OCI-LY7 (cell line): ENCODE results near the gene ADAM22. TPM values are rescaled to one million over a fixed set of nuclear protein-coding genes. Genes with fewer than 3 reads are reported as not detected.

Experiments used
- BruUV-seq: library from RNA; stranded (reverse); fragments of 400-500 nt; replicated peaks from 2 replicates; lab custom pipeline; 2021; lab: Mats Ljungman, UMichigan
- CTCF ChIA-PET: fragments of 300-600 bp; sonication (Branson Sonifier 250); formaldehyde crosslinking; loops from one replicate; lab custom pipeline; 2022; ENCODE audit warnings: antibody characterized with exemption; ENCODE audit not compliant: unreplicated experiment; lab: Charles Lee
- POLR2A ChIA-PET: fragments of 300-600 bp; sonication (Branson Sonifier 250); formaldehyde crosslinking; loops from one replicate; lab custom pipeline; 2022; ENCODE audit warnings: antibody characterized with exemption; lab: Charles Lee
- DNase-seq: peaks from one replicate; pipeline ENCODE4 v3.0.0-alpha.2; 2015; ENCODE audit warnings: low spot score
- H2AFZ ChIP-seq: fragments of 200-600 bp; sonication (generic), shearing (Covaris generic); 2 replicates; pipeline ENCODE4 v1.6.1; 2014; ENCODE audit warnings: mild to moderate bottlenecking, antibody characterized with exemption, low read length, moderate library complexity
- H3K27ac ChIP-seq: fragments of 200-600 bp; sonication (generic); 2 replicates; pipeline ENCODE4 v1.5.1; 2014; ENCODE audit warnings: mixed run types, low read depth, mild to moderate bottlenecking, moderate library complexity, low read length, inconsistent platforms; ENCODE audit not compliant: poor library complexity, severe bottlenecking
- H3K36me3 ChIP-seq: fragments of 200-600 bp; sonication (generic); 2 replicates; pipeline ENCODE4 v1.6.1; 2014; ENCODE audit warnings: mild to moderate bottlenecking, antibody characterized with exemption, low read length, moderate library complexity, mixed read lengths; ENCODE audit not compliant: insufficient read depth
- H3K4me1 ChIP-seq: fragments of 200-600 bp; sonication (generic); 2 replicates; pipeline ENCODE4 v1.5.1; 2014; ENCODE audit warnings: mild to moderate bottlenecking, low read length; ENCODE audit not compliant: insufficient read depth, poor library complexity, severe bottlenecking
- H3K4me2 ChIP-seq: fragments of 200-600 bp; sonication (generic); 2 replicates; pipeline ENCODE4 v1.6.1; 2014; ENCODE audit warnings: mild to moderate bottlenecking, low read length
- H3K4me3 ChIP-seq: fragments of 200-600 bp; sonication (generic); 2 replicates; pipeline ENCODE4 v1.5.1; 2014; ENCODE audit warnings: mild to moderate bottlenecking, low read depth, low read length; ENCODE audit not compliant: poor library complexity, severe bottlenecking
- H3K79me2 ChIP-seq: fragments of 200-600 bp; sonication (generic); 2 replicates; pipeline ENCODE4 v1.6.1; 2016; ENCODE audit warnings: low read depth, mild to moderate bottlenecking, low read length, moderate library complexity, mixed read lengths; ENCODE audit not compliant: insufficient read depth
- H3K9me2 ChIP-seq: fragments of 200-600 bp; sonication (generic); 2 replicates; pipeline ENCODE4 v1.6.1; 2016; ENCODE audit warnings: mild to moderate bottlenecking, low read length, mixed read lengths; ENCODE audit not compliant: insufficient read depth
- H3K9me3 ChIP-seq: fragments of 200-600 bp; sonication (generic); 2 replicates; pipeline ENCODE4 v1.6.1; 2014; ENCODE audit warnings: mild to moderate bottlenecking, mixed run types, low read length, mixed read lengths
- H4K20me1 ChIP-seq: fragments of 200-600 bp; sonication (generic); 2 replicates; pipeline ENCODE4 v1.6.1; 2014; ENCODE audit warnings: mild to moderate bottlenecking, antibody characterized with exemption, low read length, moderate library complexity, mixed read lengths; ENCODE audit not compliant: insufficient read depth
- CTCF ChIP-seq: fragments of 200-600 bp; sonication (generic); conservative IDR thresholded peaks from 2 replicates; pipeline ENCODE4 v1.5.1; 2014; ENCODE audit warnings: mild to moderate bottlenecking, antibody characterized with exemption, low read length, moderate library complexity, mixed read lengths
- EZH2phosphoT487 ChIP-seq: fragments of 200-600 bp; sonication (generic); IDR thresholded peaks from 2 replicates; pipeline ENCODE4 v1.6.1; 2018; ENCODE audit warnings: low read depth, borderline replicate concordance, mild to moderate bottlenecking, mixed run types, antibody characterized with exemption, low read length, moderate library complexity, mixed read lengths
- intact Hi-C: fragments of 100-400 bp; cut with micrococcal nuclease; formaldehyde crosslinking; loops from one replicate; pipeline ENCODE4 v1.10.0; 2022; ENCODE audit not compliant: unreplicated experiment
- total RNA-seq, 2 experiments: library from RNA; depleted of rRNA in 1 of 2; stranded (reverse); fragments of >200 nt in 1 of 2; shearing (Covaris generic) in 1 of 2; gene quantifications; 2 replicates each; pipeline ENCODE4 v1.2.3, GENCODE V29; 2014 to 2022

Gene ADAM22
- total RNA-seq, 2 experiments from 2014 or later: 12.0 to 13.6 TPM

GRCh38 chr7:88071994-88072714, 138.1 kb downstream of the ADAM22 start:
- Histone ChIP-seq H3K4me3 (no peak overlapping the region), H3K4me1 (no peaks in the 10 kb centered on the region), H3K4me2 (no peak overlapping the region), H3K27ac (no peak overlapping the region), H3K79me2 (no peaks in the 10 kb centered on the region; the same call in 1 of the 2 replicates), H3K9me3 (no peaks in the 10 kb centered on the region), H3K36me3 (no peaks in the 10 kb centered on the region), H2AFZ (no peak overlapping the region), H4K20me1 (0 out of 2 replicates have a peak, but pooled peaks cover 3% of the 10 kb centered on the region), H3K9me2 (no peaks in the 10 kb centered on the region)
- ChIA-PET POLR2A (interaction anchor here (0.6 to 1.1 kb wide), 4 partner anchors 34 to 248 kb away, joined by 3 to 4 read pairs (median 3); no protein-coding TSS in a partner anchor), CTCF (no interaction called here)
- DNase-seq: no peak
- TF ChIP-seq CTCF: no peak
- TF ChIP-seq EZH2phosphoT487: no peak
- intact Hi-C loops: no loop called here
- BruUV-seq: no TSS peak

- Histone ChIP-seq H3K4me1 (no peaks in the 10 kb centered on the region), H2AFZ (no peak overlapping the region), H3K9me3 (no peaks in the 10 kb centered on the region), H3K27ac (no peak overlapping the region), H4K20me1 (0 out of 2 replicates have a peak, but pooled peaks cover 3% of the 10 kb centered on the region), H3K4me3 (no peak overlapping the region), H3K9me2 (no peaks in the 10 kb centered on the region), H3K36me3 (no peaks in the 10 kb centered on the region), H3K4me2 (no peak overlapping the region), H3K79me2 (no peaks in the 10 kb centered on the region; the same call in 1 of the 2 replicates)
- ChIA-PET CTCF (no interaction called here), POLR2A (interaction anchor here (0.6 to 0.9 kb wide), 2 partner anchors 34 to 136 kb away, joined by 3 read pairs; no protein-coding TSS in a partner anchor)
- intact Hi-C loops: no loop called here
- BruUV-seq: no TSS peak
- TF ChIP-seq CTCF (no peak), EZH2phosphoT487 (no peak)
- no peak for DNase-seq
Measured at GRCh38 chr7:88072715-88073055, 138.6 kb downstream of the ADAM22 start.

- no peak overlapping the region for H3K4me3 ChIP-seq
- intact Hi-C loops: no loop called here
- no peaks in the 10 kb centered on the region for H3K9me2 ChIP-seq
- H3K9me3 ChIP-seq: no peaks in the 10 kb centered on the region
- no peaks in the 10 kb centered on the region for H3K36me3 ChIP-seq
- no peaks in the 10 kb centered on the region for H3K4me1 ChIP-seq
- no peak for TF ChIP-seq CTCF
- no peak for TF ChIP-seq EZH2phosphoT487
- ChIA-PET CTCF (no interaction called here), POLR2A (no interaction called here)
- 0 out of 2 replicates have a peak, but pooled peaks cover 3% of the 10 kb centered on the region for H4K20me1 ChIP-seq
- no peak overlapping the region for H3K27ac ChIP-seq
- H3K4me2 ChIP-seq: no peak overlapping the region
- DNase-seq: no peak
- H3K79me2 ChIP-seq: no peaks in the 10 kb centered on the region; the same call in 1 of the 2 replicates
- H2AFZ ChIP-seq: no peak overlapping the region
- BruUV-seq: no TSS peak
Measured at GRCh38 chr7:88073626-88074025, 139.6 kb downstream of the ADAM22 start.
